Lower leg skin (tissue), 3 donors: ENCODE data around the gene RALGAPA2.

Experiments used
- POLR2A ChIP-seq, 2 donors: fragments of 450-650 bp; IDR thresholded peaks; one replicate each; pipeline ENCODE4 v1.6.1; 2016 to 2017; ENCODE audit warnings: antibody characterized with exemption in 2 of 2, mild to moderate bottlenecking in 1 of 2, moderate library complexity in 1 of 2
- TF ChIP-seq, protein P1 (sequence below), 3 donors: fragments of 450-650 bp; IDR thresholded peaks; one replicate each; pipeline ENCODE4 v1.5.1; 2016; ENCODE audit warnings: antibody characterized with exemption in 3 of 3, mild to moderate bottlenecking in 3 of 3, moderate library complexity in 2 of 3

- TF ChIP-seq, protein P1, sequence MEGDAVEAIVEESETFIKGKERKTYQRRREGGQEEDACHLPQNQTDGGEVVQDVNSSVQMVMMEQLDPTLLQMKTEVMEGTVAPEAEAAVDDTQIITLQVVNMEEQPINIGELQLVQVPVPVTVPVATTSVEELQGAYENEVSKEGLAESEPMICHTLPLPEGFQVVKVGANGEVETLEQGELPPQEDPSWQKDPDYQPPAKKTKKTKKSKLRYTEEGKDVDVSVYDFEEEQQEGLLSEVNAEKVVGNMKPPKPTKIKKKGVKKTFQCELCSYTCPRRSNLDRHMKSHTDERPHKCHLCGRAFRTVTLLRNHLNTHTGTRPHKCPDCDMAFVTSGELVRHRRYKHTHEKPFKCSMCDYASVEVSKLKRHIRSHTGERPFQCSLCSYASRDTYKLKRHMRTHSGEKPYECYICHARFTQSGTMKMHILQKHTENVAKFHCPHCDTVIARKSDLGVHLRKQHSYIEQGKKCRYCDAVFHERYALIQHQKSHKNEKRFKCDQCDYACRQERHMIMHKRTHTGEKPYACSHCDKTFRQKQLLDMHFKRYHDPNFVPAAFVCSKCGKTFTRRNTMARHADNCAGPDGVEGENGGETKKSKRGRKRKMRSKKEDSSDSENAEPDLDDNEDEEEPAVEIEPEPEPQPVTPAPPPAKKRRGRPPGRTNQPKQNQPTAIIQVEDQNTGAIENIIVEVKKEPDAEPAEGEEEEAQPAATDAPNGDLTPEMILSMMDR (IDR thresholded peaks at IDR 0.05), result no peak
- no peak for TF ChIP-seq POLR2A (IDR thresholded peaks at IDR 0.05)
Measured at GRCh38 chr20:20368418-20369249, 343.8 kb downstream of the RALGAPA2 start.
